Smooth muscle cell of the coronary artery (primary cell): Measurements from ENCODE around the gene CHRD. TPM values are rescaled to one million over a fixed set of nuclear protein-coding genes. Genes with fewer than 3 reads are reported as not detected.

Experiments
- total RNA-seq: library from RNA; depleted of rRNA; stranded (reverse); fragments of >200 nt; gene quantifications from 2 replicates; pipeline ENCODE4 v1.2.3, GENCODE V29; 2014; ENCODE audit warnings: low replicate concordance

The CHRD gene
- total RNA-seq, result 0.08 and 1.4 TPM in 2 replicates

GRCh38 chr3:184379358-184380184 lies at the start of gene CHRD:
CHRD (plus strand) TSS chr3:184380054; CDS start chr3:184380319, 265 bp downstream.

DNA sequence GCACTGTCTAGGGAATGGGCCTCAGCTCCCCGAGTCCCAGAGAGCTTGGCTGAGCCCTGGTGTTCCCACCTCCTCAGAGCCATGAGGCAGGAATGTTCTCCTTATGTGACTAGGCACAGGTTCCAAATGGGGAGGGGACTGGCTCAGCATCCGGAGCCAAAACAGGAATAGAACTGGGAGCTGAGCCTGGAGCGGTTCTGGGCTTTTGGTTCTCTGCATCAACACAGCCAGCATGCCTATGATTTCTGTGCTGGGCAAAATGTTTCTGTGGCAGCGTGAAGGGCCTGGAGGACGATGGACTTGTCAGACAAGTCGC lies 42.5 kb upstream of the CHRD start, which contains the start of gene FAM131A:
Gene FAM131A, plus strand, starts transcription at position 202 of the 316 bp plus-strand sequence. Its CDS starts 31 bp downstream, at position 233.

GRCh38 chr3:184361532-184361931 lies 18.3 kb upstream of the CHRD start, which contains the start of the genes CLCN2 and POLR2H:
CLCN2 (minus strand) TSS chr3:184361605; CDS start chr3:184361479, 126 bp downstream.
POLR2H (plus strand) TSS chr3:184361710; CDS start chr3:184363493, 1,783 bp downstream.

GRCh38 chr3:184377882-184378445 lies 1.9 kb upstream of the CHRD start, which contains the start of gene THPO:
THPO (minus strand) TSS chr3:184378207; CDS start chr3:184376259, 1,948 bp downstream.

Other genes starting within 250 kb of the CHRD start
- 31.4 and 35.0 TPM in 2 replicates for gene EIF2B5, start 244.7 kb upstream of the CHRD start, total RNA-seq
- gene DVL3, start 224.7 kb upstream of the CHRD start, total RNA-seq, result 35.6 and 48.4 TPM in 2 replicates
- 739 and 849 TPM in 2 replicates for gene AP2M1, start 205.2 kb upstream of the CHRD start, total RNA-seq
- gene ABCF3, start 193.9 kb upstream of the CHRD start, total RNA-seq, result 51.6 and 85.5 TPM in 2 replicates
- 1.3 TPM in 1 of 2 replicates, not detected in the other for gene VWA5B2, start 150.5 kb upstream of the CHRD start, total RNA-seq
- 23.9 and 32.4 TPM in 2 replicates for gene ALG3, start 131.1 kb upstream of the CHRD start, total RNA-seq
- gene EEF1AKMT4, start 130.4 kb upstream of the CHRD start, total RNA-seq, result 1.6 and 4.3 TPM in 2 replicates
- 0.12 and 0.23 TPM in 2 replicates for gene CAMK2N2, start 118.5 kb upstream of the CHRD start, total RNA-seq
- not detected in 2 replicates for gene ECE2, start 104.0 kb upstream of the CHRD start, total RNA-seq
- gene PSMD2, start 80.8 kb upstream of the CHRD start, total RNA-seq, result 574 and 714 TPM in 2 replicates
- gene EIF4G1, start 65.4 kb upstream of the CHRD start, total RNA-seq, result 280 and 290 TPM in 2 replicates
- 15.0 and 16.9 TPM in 2 replicates for gene FAM131A, start 42.5 kb upstream of the CHRD start, total RNA-seq
- 1.7 and 3.5 TPM in 2 replicates for gene CLCN2, start 18.4 kb upstream of the CHRD start, total RNA-seq
- gene POLR2H, start 18.3 kb upstream of the CHRD start, total RNA-seq, result 75.2 and 83.0 TPM in 2 replicates
- gene THPO, start 1.8 kb upstream of the CHRD start, total RNA-seq, result 0.12 TPM in 1 of 2 replicates, not detected in the other
- 3.0 and 9.4 TPM in 2 replicates for gene EPHB3, start 181.7 kb downstream of the CHRD start, total RNA-seq